H9 (cell line): ENCODE measurements around the gene MOCOS. TPM values are rescaled to one million over a fixed set of nuclear protein-coding genes. Genes with fewer than 3 reads are reported as not detected.

Experiments
- DNase-seq: peaks from one replicate; pipeline ENCODE4 v3.0.0-alpha.2; 2017
- H2AFZ ChIP-seq: one replicate; pipeline ENCODE4 v1.6.1; 2013; ENCODE audit warnings: mild to moderate bottlenecking, low read length, control low read depth, moderate library complexity
- H2AK5ac ChIP-seq: 2 replicates; pipeline ENCODE4 v1.6.1; 2013; ENCODE audit warnings: low read length, control low read depth, mixed read lengths; ENCODE audit not compliant: insufficient read length
- H2BK120ac ChIP-seq: one replicate; pipeline ENCODE4 v1.6.1; 2013; ENCODE audit warnings: low read depth, mild to moderate bottlenecking, low read length, control low read depth, inconsistent platforms; ENCODE audit not compliant: poor library complexity, severe bottlenecking
- H2BK12ac ChIP-seq: 2 replicates; pipeline ENCODE4 v1.6.1; 2013; ENCODE audit warnings: low read length, control low read depth, mixed read lengths, low read depth; ENCODE audit not compliant: insufficient read length
- H2BK15ac ChIP-seq: 2 replicates; pipeline ENCODE4 v1.6.1; 2013; ENCODE audit warnings: low read depth, low read length, control low read depth
- H2BK20ac ChIP-seq: one replicate; pipeline ENCODE4 v1.6.1; 2013; ENCODE audit warnings: low read depth, mild to moderate bottlenecking, low read length, control low read depth, inconsistent platforms; ENCODE audit not compliant: poor library complexity, severe bottlenecking
- H2BK5ac ChIP-seq: 2 replicates; pipeline ENCODE4 v1.6.1; 2013; ENCODE audit warnings: low read length, control low read depth, mixed read lengths; ENCODE audit not compliant: insufficient read length
- H3K14ac ChIP-seq: 2 replicates; pipeline ENCODE4 v1.6.1; 2013; ENCODE audit warnings: low read length, control low read depth; ENCODE audit not compliant: insufficient read depth
- H3K18ac ChIP-seq: 2 replicates; pipeline ENCODE4 v1.6.1; 2013; ENCODE audit warnings: low read depth, mild to moderate bottlenecking, mixed read lengths, low read length, control low read depth; ENCODE audit not compliant: insufficient read length
- H3K23ac ChIP-seq: 2 replicates; pipeline ENCODE4 v1.6.1; 2013; ENCODE audit warnings: low read length, control low read depth, mixed read lengths, low read depth; ENCODE audit not compliant: insufficient read length
- H3K23me2 ChIP-seq: 2 replicates; pipeline ENCODE4 v1.6.1; 2013; ENCODE audit warnings: low read depth, mild to moderate bottlenecking, mixed read lengths, low read length, control low read depth; ENCODE audit not compliant: insufficient read length, poor library complexity, severe bottlenecking
- H3K27ac ChIP-seq: 2 replicates; pipeline ENCODE4 v1.5.1; 2013; ENCODE audit warnings: low read length, control low read depth, mixed read lengths, low read depth; ENCODE audit not compliant: insufficient read length
- H3K27me3 ChIP-seq: 2 replicates; pipeline ENCODE4 v1.6.1; 2013; ENCODE audit warnings: low read length, control low read depth, inconsistent platforms; ENCODE audit not compliant: insufficient read depth
- H3K4ac ChIP-seq: 2 replicates; pipeline ENCODE4 v1.6.1; 2013; ENCODE audit warnings: low read depth, mild to moderate bottlenecking, control low read depth, inconsistent platforms, low read length, moderate library complexity
- H3K4me1 ChIP-seq: 2 replicates; pipeline ENCODE4 v1.6.1; 2013; ENCODE audit warnings: low read length, control low read depth, inconsistent platforms; ENCODE audit not compliant: insufficient read depth
- H3K4me2 ChIP-seq: 2 replicates; pipeline ENCODE4 v1.6.1; 2013; ENCODE audit warnings: low read length, control low read depth, mixed read lengths; ENCODE audit not compliant: insufficient read length, insufficient read depth
- H3K56ac ChIP-seq: 2 replicates; pipeline ENCODE4 v1.6.1; 2013; ENCODE audit warnings: low read depth, mild to moderate bottlenecking, mixed read lengths, low read length, control low read depth; ENCODE audit not compliant: insufficient read length
- H3K79me1 ChIP-seq: 2 replicates; pipeline ENCODE4 v1.6.1; 2013; ENCODE audit warnings: low read depth, mild to moderate bottlenecking, moderate library complexity, low read length, control low read depth, inconsistent platforms; ENCODE audit not compliant: insufficient read depth, poor library complexity, severe bottlenecking
- H3K79me2 ChIP-seq: 2 replicates; pipeline ENCODE4 v1.6.1; 2013; ENCODE audit warnings: low read length, control low read depth, inconsistent platforms; ENCODE audit not compliant: insufficient read depth
- H3K9ac ChIP-seq: 2 replicates; pipeline ENCODE4 v1.6.1; 2013; ENCODE audit warnings: low read length, control low read depth, mixed read lengths; ENCODE audit not compliant: insufficient read length; ENCODE audit errors: extremely low read depth
- H3K9me3 ChIP-seq: one replicate; pipeline ENCODE4 v1.6.1; 2013; ENCODE audit warnings: low read depth, low read length, inconsistent platforms; ENCODE audit not compliant: control insufficient read depth
- H3T11ph ChIP-seq: one replicate; pipeline ENCODE4 v1.6.1; 2013; ENCODE audit warnings: mild to moderate bottlenecking, low read length, control low read depth, inconsistent platforms
- H4K20me1 ChIP-seq: one replicate; pipeline ENCODE4 v1.6.1; 2013; ENCODE audit not compliant: control insufficient read depth, insufficient read length, insufficient read depth
- H4K5ac ChIP-seq: 2 replicates; pipeline ENCODE4 v1.6.1; 2013; ENCODE audit warnings: low read depth, mild to moderate bottlenecking, mixed read lengths, low read length, control low read depth; ENCODE audit not compliant: insufficient read length
- H4K8ac ChIP-seq: replicated peaks from 2 replicates; pipeline ENCODE4 v1.6.1; 2013; ENCODE audit warnings: low read length, control low read depth, mixed read lengths, low read depth; ENCODE audit not compliant: insufficient read length
- H4K91ac ChIP-seq: 2 replicates; pipeline ENCODE4 v1.6.1; 2013; ENCODE audit warnings: low read depth, mild to moderate bottlenecking, moderate library complexity, mixed read lengths, low read length, control low read depth; ENCODE audit not compliant: insufficient read length
- H3K27ac Mint-ChIP-seq, 3 experiments: 2 replicates in 2 of 3; 3 replicates in 1 of 3; pipeline ENCODE4 v1.8.0; 2020 to 2021; ENCODE audit warnings: mixed read lengths in 3 of 3, mild to moderate bottlenecking in 1 of 3, moderate library complexity in 1 of 3
- H3K27me3 Mint-ChIP-seq: 2 replicates; pipeline ENCODE4 v1.8.0; 2021; ENCODE audit warnings: low read depth, mild to moderate bottlenecking, moderate library complexity, mixed read lengths
- H3K36me3 Mint-ChIP-seq, 3 experiments: 2 replicates in 2 of 3; 3 replicates in 1 of 3; pipeline ENCODE4 v1.8.0; 2020 to 2021; ENCODE audit warnings: low read depth in 3 of 3, mixed read lengths in 3 of 3; ENCODE audit not compliant: insufficient read depth in 1 of 3
- H3K4me1 Mint-ChIP-seq, 2 experiments: 2 replicates each; pipeline ENCODE4 v1.8.0; 2020; ENCODE audit warnings: mixed read lengths in 2 of 2
- H3K4me3 Mint-ChIP-seq, 2 experiments: 2 replicates in 1 of 2; 3 replicates in 1 of 2; pipeline ENCODE4 v1.8.0; 2020 to 2021; ENCODE audit warnings: mild to moderate bottlenecking in 2 of 2, mixed read lengths in 2 of 2, moderate library complexity in 1 of 2
- H3K9me3 Mint-ChIP-seq, 2 experiments: 2 replicates in 1 of 2; 3 replicates in 1 of 2; pipeline ENCODE4 v1.8.0; 2020; ENCODE audit warnings: mild to moderate bottlenecking in 2 of 2, mixed read lengths in 2 of 2, moderate library complexity in 1 of 2
- WGBS: extraction: QIAGEN DNeasy Blood & Tissue Kit; methylation state at CpG from one replicate; pipeline ENCODE4 v1.1.7; 2013; ENCODE audit warnings: missing lambda C conversion rate, low lambda C conversion rate, mixed read lengths; ENCODE audit not compliant: insufficient read length; ENCODE audit errors: extremely low coverage; 5-methylcytosine and 5-hydroxymethylcytosine counted together
- total RNA-seq: library from RNA; stranded (reverse); gene quantifications from 2 replicates; pipeline ENCODE4 v1.2.1, GENCODE V29; 2021
- TF ChIP-seq, protein P1 (sequence below): fragments of 200-600 bp; sonication (generic); conservative IDR thresholded peaks from 3 replicates; pipeline ENCODE4 v1.8.0; 2021; ENCODE audit warnings: antibody characterized with exemption, mild to moderate bottlenecking

The MOCOS gene
- total RNA-seq, 1 experiment from 2014 or later: 6.0 TPM

GRCh38 chr18:36284268-36284667 lies 97.0 kb downstream of the MOCOS start:
- Histone ChIP-seq H2BK12ac (no peak overlapping the region), H4K8ac (no peak overlapping the region), H2BK15ac (no peak overlapping the region), H3T11ph (no peak overlapping the region), H4K91ac (no peak overlapping the region), H3K79me2 (no peaks in the 10 kb centered on the region), H3K79me1 (no peaks in the 10 kb centered on the region), H3K4me2 (no peak overlapping the region), H4K20me1 (no peaks in the 10 kb centered on the region), H4K5ac (no peak overlapping the region), H2AK5ac (no peak overlapping the region), H3K23ac (no peak overlapping the region), H3K14ac (no peak overlapping the region), H3K27me3 (no peaks in the 10 kb centered on the region), H2BK120ac (no peak overlapping the region), H3K27ac (no peak overlapping the region), H2BK20ac (no peak overlapping the region), H3K9ac (no peak overlapping the region), H3K23me2 (no peaks in the 10 kb centered on the region), H2BK5ac (no peak overlapping the region), H3K56ac (no peak overlapping the region), H3K4ac (no peak overlapping the region), H3K18ac (no peak overlapping the region), H3K4me1 (no peaks in the 10 kb centered on the region), H3K9me3 (no peaks in the 10 kb centered on the region), H2AFZ (no peak overlapping the region)
- WGBS: no CpG with 5 or more reads among the region's 4 CpGs
- TF ChIP-seq, protein P1, sequence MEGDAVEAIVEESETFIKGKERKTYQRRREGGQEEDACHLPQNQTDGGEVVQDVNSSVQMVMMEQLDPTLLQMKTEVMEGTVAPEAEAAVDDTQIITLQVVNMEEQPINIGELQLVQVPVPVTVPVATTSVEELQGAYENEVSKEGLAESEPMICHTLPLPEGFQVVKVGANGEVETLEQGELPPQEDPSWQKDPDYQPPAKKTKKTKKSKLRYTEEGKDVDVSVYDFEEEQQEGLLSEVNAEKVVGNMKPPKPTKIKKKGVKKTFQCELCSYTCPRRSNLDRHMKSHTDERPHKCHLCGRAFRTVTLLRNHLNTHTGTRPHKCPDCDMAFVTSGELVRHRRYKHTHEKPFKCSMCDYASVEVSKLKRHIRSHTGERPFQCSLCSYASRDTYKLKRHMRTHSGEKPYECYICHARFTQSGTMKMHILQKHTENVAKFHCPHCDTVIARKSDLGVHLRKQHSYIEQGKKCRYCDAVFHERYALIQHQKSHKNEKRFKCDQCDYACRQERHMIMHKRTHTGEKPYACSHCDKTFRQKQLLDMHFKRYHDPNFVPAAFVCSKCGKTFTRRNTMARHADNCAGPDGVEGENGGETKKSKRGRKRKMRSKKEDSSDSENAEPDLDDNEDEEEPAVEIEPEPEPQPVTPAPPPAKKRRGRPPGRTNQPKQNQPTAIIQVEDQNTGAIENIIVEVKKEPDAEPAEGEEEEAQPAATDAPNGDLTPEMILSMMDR: no peak
- Mint-ChIP-seq H3K27me3 (peaks cover 8% of the 10 kb centered on the region), H3K4me1 (peaks cover 0 to 2% of the 10 kb centered on the region in 2 experiments; a peak in 3 of 4 replicates), H3K9me3 (peaks cover 4 to 7% of the 10 kb centered on the region in 2 experiments), H3K36me3 (peaks cover 0 to 7% (median 0%) of the 10 kb centered on the region in 3 experiments; a peak in 3 of 7 replicates), H3K27ac (no peak overlapping the region), H3K4me3 (no peak overlapping the region)
- no peak for DNase-seq
